Erythroblast (primary cell): ENCODE data around the gene C12orf76.
"Not testable (repeated sequence)": the region's sequence is repeated elsewhere in the genome, so short reads cannot be mapped to it uniquely, and the experiment has no call there.

Experiments
- DNase-seq, 2 experiments: peaks; one replicate each; lab custom pipeline; 2025; lab: John Stamatoyannopoulos, UW
- GATA1 ChIP-seq: IDR thresholded peaks from 2 replicates; pipeline ENCODE4 v1.6.1; 2011; ENCODE audit warnings: low read depth, mild to moderate bottlenecking, control low read depth, low read length, moderate library complexity
- POLR2A ChIP-seq: IDR thresholded peaks from 2 replicates; pipeline ENCODE4 v1.6.1; 2011; ENCODE audit warnings: mild to moderate bottlenecking, low read length

The C12orf76 gene

DNA sequence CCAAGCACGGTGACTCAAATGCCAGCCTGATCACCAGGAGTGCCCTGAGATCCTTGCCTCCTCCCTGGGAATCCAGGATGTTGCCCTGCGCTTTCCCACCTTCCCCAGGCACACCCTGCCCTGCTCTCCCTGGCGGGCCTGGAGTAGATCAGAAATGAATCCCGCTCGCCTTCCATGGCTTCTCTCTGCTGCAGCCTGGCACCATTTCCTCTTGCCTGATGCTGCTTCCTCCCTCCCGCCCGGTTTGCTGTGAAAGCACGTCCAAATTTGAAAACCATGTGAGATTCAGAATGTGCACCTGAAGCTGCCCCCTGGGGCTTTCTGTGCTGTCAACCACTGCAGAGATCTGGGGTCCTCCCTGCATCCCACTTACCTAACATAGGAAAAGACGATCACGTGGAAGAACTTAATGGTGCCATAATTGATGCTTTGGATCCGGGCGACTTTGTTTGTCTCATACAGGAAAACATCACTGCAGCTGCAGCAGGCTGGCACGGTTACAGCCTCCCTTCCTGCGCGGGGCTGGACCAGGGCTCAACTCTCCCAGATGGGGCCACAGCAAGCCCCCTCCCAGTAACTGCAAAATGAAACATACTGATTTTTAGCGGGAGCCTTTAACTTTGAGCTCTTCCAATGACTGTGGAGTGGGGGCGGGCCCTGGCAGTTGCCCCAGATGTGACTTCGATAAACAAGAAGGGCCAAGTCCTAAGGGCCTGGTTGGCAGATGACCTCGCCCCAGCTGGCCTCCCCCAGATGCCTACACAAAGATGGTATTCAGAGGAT lies 24.9 kb upstream of the C12orf76 start:
- no peak for DNase-seq
- TF ChIP-seq POLR2A (no peak), GATA1 (no peak)

DNA sequence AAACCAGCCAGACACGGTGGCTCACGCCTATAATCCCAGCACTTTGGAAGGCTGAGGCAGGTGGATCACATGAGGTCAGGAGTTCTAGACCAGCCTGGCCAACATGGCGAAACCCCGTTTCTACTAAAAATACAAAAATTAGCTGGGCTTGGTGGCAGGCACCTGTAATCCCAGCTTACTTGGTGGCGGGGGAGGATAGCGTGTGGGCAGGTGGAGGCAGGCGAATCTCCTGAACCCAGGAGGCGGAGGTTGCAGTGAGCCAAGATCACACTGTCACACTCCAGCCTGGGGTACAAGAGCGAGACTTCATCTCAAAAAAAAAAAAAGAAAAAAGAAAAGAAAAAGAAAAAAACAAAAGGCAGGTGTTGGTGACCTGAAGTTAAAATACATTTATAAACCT lies 24.3 kb upstream of the C12orf76 start:
- DNase-seq, result not testable (repeated sequence)

DNA sequence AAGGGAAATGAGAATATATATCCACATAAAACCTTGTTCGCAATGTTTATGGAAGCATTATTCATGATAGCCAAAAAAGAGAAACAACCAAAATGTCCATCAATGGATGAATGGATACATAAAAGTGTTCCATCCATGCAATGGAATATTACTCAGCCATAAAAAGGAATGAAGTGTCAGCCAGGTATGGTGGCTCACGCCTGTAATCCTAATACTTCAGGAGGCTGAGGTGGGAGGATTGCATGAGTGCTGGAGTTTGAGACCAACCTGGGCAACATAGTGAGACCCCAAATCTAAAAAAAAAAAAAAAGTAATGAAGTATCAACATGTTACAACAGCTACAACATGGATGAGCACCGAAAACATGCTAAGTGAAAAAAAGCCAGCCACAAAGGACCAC lies 23.6 kb upstream of the C12orf76 start:
- no peak for DNase-seq
- TF ChIP-seq GATA1 (no peak), POLR2A (no peak)

DNA sequence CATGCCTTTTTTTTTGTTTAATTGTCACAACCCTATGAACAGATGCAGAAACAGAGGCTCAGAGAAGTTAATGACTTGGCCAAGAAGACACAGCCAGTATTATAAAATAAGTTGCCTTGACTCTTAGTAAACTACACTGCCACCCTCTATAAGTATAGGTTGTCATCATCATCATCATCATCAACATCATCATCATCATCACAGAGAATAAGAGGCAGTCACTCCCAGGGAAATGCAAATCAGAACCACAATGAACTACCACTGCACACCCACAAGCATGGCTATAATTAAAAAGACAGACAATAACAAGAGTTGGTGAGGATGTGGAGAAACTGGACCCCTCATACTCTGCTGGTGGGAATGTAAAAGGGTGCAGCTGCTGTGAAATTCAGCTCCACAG lies 23.2 kb upstream of the C12orf76 start:
- no peak for DNase-seq
- TF ChIP-seq GATA1, result no peak

DNA sequence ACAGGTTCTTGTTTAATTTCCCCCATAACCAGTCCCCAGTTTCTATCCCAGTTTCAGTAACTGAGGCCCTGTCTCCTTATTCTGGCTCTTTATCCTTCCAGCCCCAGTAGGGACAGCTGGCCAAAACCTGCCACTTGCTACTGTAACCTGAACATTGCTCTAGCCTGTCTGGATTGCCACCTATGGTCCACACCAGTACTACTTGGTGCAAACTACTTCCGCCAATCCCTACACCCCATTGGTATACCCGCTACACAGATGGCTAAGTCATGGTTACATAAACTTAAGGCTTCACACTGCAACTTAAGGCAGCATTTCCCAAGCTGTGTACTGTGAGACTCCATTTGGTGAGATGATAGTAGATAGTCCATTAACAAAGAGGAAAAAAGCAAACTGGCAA lies 20.3 kb upstream of the C12orf76 start:
- TF ChIP-seq POLR2A, result no peak
- TF ChIP-seq GATA1, result no peak
- no peak for DNase-seq

DNA sequence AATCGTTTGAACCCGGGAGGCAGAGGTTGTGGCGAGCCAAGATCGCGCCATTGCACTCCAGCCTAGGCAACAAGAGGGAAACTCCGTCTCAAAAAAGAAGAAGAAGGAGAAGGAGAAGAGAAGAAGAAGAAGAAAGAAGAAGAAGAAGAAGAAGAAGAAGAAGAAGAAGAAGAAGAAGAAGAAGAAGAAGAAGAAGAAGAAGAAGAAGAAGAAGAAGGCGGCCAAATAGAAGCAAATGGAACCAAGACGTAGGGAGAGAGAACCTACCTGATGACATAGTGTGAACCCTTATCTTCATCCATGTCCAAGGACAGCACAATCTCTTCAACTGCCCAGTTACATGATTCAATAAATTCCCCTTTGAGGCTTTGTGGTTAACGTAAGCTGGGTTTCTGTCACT lies 19.8 kb upstream of the C12orf76 start:
- DNase-seq, result not testable (repeated sequence)

DNA sequence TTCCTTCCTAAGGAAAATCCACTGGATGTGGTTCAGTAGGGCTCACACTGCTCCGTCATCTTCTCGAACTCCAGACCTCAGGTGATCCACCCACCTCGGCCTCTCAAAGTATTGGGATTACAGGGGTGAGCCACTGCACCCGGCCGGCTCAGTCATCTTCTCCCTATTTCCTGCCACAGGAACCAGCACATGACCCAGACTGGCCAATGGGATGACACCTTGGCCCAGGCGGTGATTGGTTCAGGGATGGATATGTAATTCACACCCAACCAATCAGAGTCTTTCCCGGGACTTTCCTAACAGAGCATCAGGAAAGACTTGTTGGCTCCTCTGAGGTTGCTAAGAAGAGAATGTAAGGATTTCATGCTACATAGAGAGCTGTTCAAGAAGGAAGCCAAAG lies 19.2 kb upstream of the C12orf76 start:
- DNase-seq, result no peak
- TF ChIP-seq POLR2A, result no peak
- TF ChIP-seq GATA1, result no peak

DNA sequence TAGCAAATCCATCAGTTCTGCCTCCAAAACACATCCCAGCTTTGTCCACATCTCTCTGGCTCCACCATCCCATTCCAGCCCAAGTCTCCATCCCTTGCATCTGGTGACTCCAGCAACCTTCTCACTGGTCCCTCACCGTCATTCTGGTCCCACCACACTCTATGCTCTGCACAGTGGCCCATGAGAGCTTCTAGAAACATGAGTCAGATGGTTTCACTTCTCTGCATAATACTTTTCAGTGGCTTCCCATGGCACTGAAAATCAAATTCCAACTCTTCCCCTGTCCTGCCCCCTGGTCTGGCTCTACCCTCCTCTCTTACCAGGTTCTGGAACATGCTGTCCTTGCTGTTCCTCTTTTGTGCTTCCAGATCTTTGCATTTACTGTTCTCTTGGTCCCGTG lies 17.2 kb upstream of the C12orf76 start:
- TF ChIP-seq GATA1, result no peak
- TF ChIP-seq POLR2A, result no peak
- DNase-seq, result no peak

DNA sequence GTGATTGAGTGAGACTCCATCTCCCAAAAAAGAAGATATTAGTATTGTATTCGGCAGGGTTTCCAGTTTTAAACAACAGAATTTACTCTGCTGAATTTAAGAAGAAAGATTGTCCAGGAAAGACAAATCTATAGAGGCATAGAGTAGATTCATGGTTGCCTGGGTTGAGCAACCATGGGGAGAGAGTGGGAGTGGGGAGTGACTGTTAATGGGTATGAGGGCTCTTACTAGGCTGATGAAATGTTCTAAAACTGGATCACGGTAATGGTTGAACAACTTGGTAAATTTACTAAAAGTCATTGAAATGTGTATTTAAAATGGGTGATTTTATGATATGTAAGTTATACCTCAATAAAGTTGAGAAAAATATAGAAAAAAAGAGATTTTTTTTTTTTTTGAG lies 13.9 kb upstream of the C12orf76 start:
- DNase-seq, result no peak
- TF ChIP-seq GATA1 (no peak), POLR2A (no peak)

DNA sequence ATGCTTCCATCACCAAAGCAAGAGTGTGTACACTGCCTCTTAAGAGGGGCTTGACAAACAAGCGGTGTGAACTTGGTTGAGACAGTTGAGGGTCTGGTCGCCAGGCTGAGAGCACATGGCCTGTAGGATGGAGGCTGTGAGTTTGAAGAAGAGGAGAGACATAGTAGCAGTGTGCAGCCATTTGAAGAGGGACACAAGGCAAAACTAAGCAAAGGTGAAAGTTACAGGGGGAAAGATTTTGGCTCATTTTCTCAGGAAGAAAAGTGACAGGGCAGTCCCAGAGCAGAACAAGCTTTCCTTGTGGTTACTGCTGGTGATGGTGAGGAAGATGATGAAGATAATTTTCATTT lies 11.3 kb upstream of the C12orf76 start:
- TF ChIP-seq POLR2A, result no peak
- no peak for TF ChIP-seq GATA1
- no peak for DNase-seq

DNA sequence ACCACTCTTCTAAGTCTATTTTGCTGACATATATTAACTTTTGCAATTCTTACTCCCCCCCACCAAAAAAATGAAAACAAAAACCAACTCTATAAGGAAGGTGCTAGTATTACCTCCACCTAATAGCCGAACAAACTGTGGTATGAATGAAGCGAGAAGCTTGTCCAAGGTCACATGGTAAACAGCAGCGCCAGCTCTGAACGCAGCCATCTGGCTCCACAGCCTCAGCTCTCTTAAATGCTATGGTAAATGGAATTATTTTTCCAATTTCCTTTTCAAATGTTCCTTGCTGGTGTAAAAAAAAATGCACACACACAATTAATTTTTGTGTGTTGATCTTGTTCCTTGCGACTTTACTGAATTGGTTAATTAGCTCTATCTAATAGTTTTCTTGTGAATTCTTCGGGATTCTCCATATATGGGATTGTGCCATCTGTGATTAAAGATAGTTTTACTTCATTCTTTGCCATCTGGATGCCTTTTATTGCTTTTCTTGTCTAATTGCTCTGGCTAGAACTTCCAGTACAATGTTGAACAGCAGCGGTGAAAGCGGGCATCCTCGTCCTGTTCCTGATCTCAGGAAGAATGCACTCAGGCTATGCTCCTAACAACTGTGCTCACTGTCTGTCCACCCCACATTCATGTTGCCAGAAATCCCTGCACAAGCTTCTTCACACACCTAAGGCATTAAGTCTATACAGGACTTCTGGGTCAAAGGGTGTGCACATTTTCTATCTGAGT lies 10.7 kb upstream of the C12orf76 start:
- TF ChIP-seq POLR2A, result no peak
- no peak for TF ChIP-seq GATA1
- no peak for DNase-seq

DNA sequence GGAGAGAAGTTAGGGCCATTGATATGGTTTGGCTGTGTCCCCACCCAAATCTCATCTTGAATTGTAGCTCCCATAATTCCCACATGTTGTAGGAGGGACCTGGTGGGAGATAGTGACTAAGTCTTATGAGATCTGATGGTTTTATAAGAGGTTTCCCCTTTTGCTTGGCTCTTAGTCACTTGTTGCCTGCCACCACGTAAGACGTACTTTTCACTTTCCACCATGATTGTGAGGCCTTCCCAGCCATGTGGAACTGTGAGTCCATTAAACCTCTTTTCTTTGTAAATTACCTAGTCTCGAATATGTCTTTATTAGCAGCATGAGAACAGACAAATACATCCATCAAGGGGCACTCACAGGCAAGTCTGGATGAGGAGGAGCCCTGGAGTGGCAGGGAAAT lies 8.3 kb upstream of the C12orf76 start:
- DNase-seq, result not testable (repeated sequence)

DNA sequence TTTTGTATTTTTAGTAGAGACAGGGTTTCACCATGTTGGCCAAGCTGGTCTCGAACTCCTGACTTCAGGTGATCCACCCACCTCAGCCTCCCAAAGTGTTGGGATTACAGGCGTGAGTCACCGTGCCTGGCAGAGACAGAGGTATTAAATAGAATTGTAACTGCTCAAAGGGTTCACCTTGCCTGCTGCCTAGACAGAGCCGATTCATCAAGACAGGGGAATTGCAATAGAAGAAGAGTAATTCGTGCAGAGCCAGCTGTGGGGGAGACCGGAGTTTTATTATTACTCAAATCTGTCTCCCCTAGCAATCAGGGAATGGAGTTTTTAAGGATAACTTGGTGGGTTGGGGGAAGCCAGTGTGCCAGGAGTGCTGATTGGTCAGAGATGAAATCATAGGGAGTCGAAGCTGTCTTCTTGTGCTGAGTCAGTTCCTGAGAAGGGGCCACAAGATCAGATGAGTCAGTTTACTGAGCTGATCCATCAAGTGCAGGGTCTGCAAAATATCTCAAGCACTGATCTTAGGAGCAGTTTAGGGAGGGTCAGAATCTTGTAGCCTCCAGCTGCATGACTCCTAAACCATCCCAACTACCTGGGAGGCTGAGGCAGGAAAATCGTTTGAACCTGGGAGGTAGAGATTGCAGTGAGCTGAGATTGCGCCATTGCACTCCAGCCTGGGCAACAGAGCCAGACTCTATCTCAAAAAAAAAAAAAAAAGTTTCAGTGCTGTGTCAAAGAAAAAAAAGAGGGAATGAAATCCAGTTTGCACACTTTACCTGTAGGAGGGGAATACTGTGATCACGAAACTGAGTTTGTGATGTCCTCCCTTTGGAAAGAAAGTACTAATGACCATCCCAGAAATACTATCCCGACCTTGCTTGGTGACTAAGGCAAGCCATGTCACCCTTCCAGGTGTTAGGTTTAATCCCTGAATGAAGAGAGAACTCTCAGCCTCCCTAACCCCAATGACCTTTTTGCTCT lies 7.3 kb upstream of the C12orf76 start:
- peak in 1 of 2 experiments; percentile 37 for DNase-seq

DNA sequence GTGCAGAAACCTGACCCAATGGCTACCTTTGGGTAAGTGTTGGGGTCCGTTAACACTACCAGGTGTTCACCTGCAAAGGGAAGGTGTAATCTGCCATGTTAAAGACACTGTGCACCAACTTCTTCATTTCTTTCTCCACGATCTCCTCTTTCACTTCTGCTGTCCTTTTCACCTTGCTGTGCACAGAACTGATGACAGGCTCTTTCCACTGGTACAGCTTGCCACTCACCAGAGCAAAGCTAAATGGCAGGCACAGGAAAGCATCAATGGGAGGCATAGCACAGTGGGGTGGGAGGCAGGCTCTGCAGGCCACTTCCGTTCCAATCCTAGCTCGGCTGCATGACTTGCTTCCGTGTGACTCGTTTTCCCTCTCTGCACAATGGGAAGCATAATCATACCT lies 2.6 kb upstream of the C12orf76 start:
- no peak for DNase-seq
- TF ChIP-seq GATA1, result no peak
- no peak for TF ChIP-seq POLR2A

DNA sequence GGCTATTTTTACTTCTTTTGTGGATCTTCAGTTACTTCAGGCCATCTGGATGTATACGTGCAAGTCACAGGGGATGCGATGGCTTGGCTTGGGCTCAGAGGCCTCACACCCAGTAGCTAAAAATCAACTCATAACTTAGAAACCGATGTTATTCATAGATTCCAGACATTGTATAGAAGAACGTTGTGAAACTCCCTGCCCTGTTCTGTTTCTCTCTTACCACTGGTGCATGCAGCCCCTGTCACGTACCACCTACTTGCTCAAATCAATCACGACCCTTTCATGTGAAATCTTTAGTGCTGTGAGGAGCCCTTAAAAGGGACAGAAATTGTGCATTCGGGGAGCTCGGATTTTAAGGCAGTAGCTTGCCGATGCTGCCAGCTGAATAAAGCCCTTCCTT lies 1.3 kb upstream of the C12orf76 start:
- not testable (repeated sequence) for DNase-seq

DNA sequence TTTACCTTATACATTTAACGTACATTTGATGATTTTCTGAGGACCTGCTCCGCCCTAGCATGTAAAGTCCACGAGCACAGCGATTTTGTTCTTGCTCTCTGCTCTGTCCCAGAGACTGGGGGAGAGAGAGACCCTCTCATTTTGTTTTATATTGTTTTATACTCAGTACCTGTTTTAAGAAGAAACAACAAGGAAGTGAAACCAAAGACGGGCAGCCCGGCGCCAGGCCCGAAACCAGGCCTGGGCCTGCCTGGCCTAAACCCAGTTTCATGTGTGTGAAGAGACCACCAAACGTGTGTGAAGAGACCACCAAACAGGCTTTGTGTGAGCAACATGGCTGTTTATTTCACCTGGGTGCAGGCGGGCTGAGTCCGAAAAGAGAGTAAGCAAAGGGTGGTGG lies 712 bp upstream of the C12orf76 start:
- not testable (repeated sequence) for DNase-seq
